Neural crest cell (in vitro differentiated cells): ENCODE data around the gene ZSWIM7. TPM values are rescaled to one million over a fixed set of nuclear protein-coding genes. Genes with fewer than 3 reads are reported as not detected.
"Not testable (repeated sequence)": the region's sequence is repeated elsewhere in the genome, so short reads cannot be mapped to it uniquely, and the experiment has no call there.

Experiments used
- DNase-seq: peaks from one replicate; pipeline ENCODE4 v3.0.0; 2021; ENCODE audit warnings: low read depth, mixed read lengths, low spot score
- H3K27ac Mint-ChIP-seq: one replicate; pipeline ENCODE4 v1.8.0; 2021; ENCODE audit warnings: mild to moderate bottlenecking, mixed read lengths; ENCODE audit not compliant: unreplicated experiment
- H3K27me3 Mint-ChIP-seq: 2 replicates; pipeline ENCODE4 v1.8.0; 2021; ENCODE audit warnings: low read depth, mild to moderate bottlenecking, mixed read lengths
- H3K36me3 Mint-ChIP-seq: 2 replicates; pipeline ENCODE4 v1.8.0; 2021; ENCODE audit warnings: low read depth, mild to moderate bottlenecking, mixed read lengths
- H3K4me1 Mint-ChIP-seq: 2 replicates; pipeline ENCODE4 v1.8.0; 2021; ENCODE audit warnings: mixed read lengths
- H3K4me3 Mint-ChIP-seq: one replicate; pipeline ENCODE4 v1.8.0; 2021; ENCODE audit warnings: mild to moderate bottlenecking, mixed read lengths
- H3K9me3 Mint-ChIP-seq: 2 replicates; pipeline ENCODE4 v1.8.0; 2021; ENCODE audit warnings: mixed read lengths
- CTCF ChIP-seq: fragments of 200-600 bp; sonication (generic); conservative IDR thresholded peaks from 2 replicates; pipeline ENCODE4 v1.5.0; 2021; ENCODE audit warnings: antibody characterized with exemption, mild to moderate bottlenecking
- total RNA-seq: library from RNA; stranded (reverse); gene quantifications from 2 replicates; pipeline ENCODE4 v1.2.1, GENCODE V29; 2021

ZSWIM7 gene
- total RNA-seq, 1 donor from 2014 or later = 39.0 TPM

GRCh38 chr17:15943971-15944758, 55.3 kb downstream of the ZSWIM7 start:
- Mint-ChIP-seq H3K4me3 (peak overlapping the region; percentile 85), H3K36me3 (no peaks in the 10 kb centered on the region), H3K4me1 (peaks cover 11% of the 10 kb centered on the region), H3K27me3 (peaks cover 44% of the 10 kb centered on the region), H3K9me3 (no peaks in the 10 kb centered on the region), H3K27ac (peak overlapping the region; percentile 93)
- DNase-seq = peak; percentile 33
- no peak for TF ChIP-seq CTCF

GRCh38 chr17:15942207-15942833, 57.2 kb downstream of the ZSWIM7 start:
- H3K27ac Mint-ChIP-seq = no peak overlapping the region
- no peaks in the 10 kb centered on the region for H3K36me3 Mint-ChIP-seq
- H3K4me1 Mint-ChIP-seq = peaks cover 11% of the 10 kb centered on the region
- no peak for DNase-seq
- H3K4me3 Mint-ChIP-seq = no peak overlapping the region
- no peak for TF ChIP-seq CTCF
- H3K27me3 Mint-ChIP-seq = peaks cover 38% of the 10 kb centered on the region
- no peaks in the 10 kb centered on the region for H3K9me3 Mint-ChIP-seq

DNA sequence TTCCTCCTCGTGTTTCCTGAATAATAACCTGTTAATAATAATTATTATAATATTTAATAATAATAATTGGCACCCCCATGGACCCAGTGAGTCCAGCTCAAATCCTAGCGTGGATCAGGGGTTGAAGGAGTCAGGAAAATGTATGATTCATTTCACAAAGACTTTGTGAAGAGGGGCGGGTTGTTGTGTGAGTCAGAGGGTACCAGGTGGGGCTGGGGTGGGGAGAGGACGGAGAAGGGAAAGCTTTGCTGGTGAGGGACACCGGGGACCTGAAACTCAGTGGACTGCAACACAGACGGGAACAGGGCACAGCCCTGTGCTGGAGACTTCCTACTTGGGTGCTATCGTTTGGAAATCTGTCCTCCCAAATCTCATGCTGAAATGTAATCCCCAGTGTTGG, 57.7 kb downstream of the ZSWIM7 start:
- TF ChIP-seq CTCF = no peak
- Mint-ChIP-seq H3K36me3 (no peaks in the 10 kb centered on the region), H3K4me1 (peaks cover 11% of the 10 kb centered on the region), H3K9me3 (no peaks in the 10 kb centered on the region), H3K27ac (no peak overlapping the region), H3K4me3 (no peak overlapping the region), H3K27me3 (peaks cover 32% of the 10 kb centered on the region)
- DNase-seq = no peak

GRCh38 chr17:15936481-15936880, 63.0 kb downstream of the ZSWIM7 start:
- not testable (repeated sequence) for H3K9me3 Mint-ChIP-seq, H3K36me3 Mint-ChIP-seq, DNase-seq, H3K27me3 Mint-ChIP-seq, H3K4me1 Mint-ChIP-seq, H3K27ac Mint-ChIP-seq, H3K4me3 Mint-ChIP-seq

DNA sequence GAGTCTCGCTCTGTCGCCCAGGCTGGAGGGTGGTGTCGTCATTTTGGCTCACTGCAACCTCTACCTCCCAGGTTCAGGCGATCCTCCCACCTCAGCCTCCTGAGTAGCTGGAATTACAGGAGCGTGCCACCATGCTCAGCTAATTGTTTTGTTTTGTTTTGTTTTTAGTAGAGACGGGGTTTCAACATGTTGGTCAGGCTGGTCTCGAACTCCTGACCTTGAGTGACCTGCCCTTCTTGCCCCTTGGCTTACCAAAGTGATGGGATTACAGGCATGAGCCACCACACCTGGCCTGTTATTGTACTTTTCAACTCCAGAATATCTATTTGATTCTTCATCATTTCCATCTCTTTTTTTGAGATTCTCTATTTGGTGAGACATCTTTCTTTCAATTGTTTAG, 63.6 kb downstream of the ZSWIM7 start:
- H3K4me3 Mint-ChIP-seq = no peak overlapping the region
- TF ChIP-seq CTCF = no peak
- no peaks in the 10 kb centered on the region for H3K36me3 Mint-ChIP-seq
- peaks cover 2% of the 10 kb centered on the region for H3K27me3 Mint-ChIP-seq
- no peak for DNase-seq
- no peak overlapping the region for H3K27ac Mint-ChIP-seq
- no peaks in the 10 kb centered on the region for H3K9me3 Mint-ChIP-seq
- no peaks in the 10 kb centered on the region for H3K4me1 Mint-ChIP-seq

GRCh38 chr17:15934866-15935265, 64.6 kb downstream of the ZSWIM7 start:
- Mint-ChIP-seq H3K36me3 (no peaks in the 10 kb centered on the region), H3K4me1 (no peaks in the 10 kb centered on the region), H3K9me3 (no peaks in the 10 kb centered on the region), H3K4me3 (no peak overlapping the region), H3K27ac (no peak overlapping the region), H3K27me3 (no peaks in the 10 kb centered on the region)
- no peak for TF ChIP-seq CTCF
- no peak for DNase-seq
